Measurements from ENCODE around the gene UBXN1.
A peak's percentile ranks its signal among the peaks of the same experiment; 100 is the strongest.
"Not testable (repeated sequence)": the region's sequence is repeated elsewhere in the genome, so short reads cannot be mapped to it uniquely, and the experiment has no call there.

The UBXN1 gene

GRCh38 chr11:62677156-62677555, 1.7 kb downstream of the UBXN1 start:
- FAIRE-seq (no peak), DNase-seq (ENCODE audit: insufficient read length, low spot score) (no peak)
- TF ChIP-seq POU2F2 (IDR thresholded peaks at IDR 0.05; ENCODE audit: low read depth, low read length) (no peak), POLR2A (IDR thresholded peaks at IDR 0.05; ENCODE audit: low read depth, low read length) (no peak), POLR2AphosphoS5 (IDR thresholded peaks at IDR 0.05; ENCODE audit: low read depth, low read length) (no peak), PAX5 (IDR thresholded peaks at IDR 0.05; ENCODE audit: insufficient read depth, low read length, severe bottlenecking) (no peak), SPI1 (IDR thresholded peaks at IDR 0.05; ENCODE audit: low read depth, low read length) (no peak)

- FAIRE-seq (no peak), DNase-seq (ENCODE audit: insufficient read length, low spot score) (no peak)
- TF ChIP-seq TAF1 (IDR thresholded peaks at IDR 0.05; ENCODE audit: low read depth, low read length) = no peak
- no peak for TF ChIP-seq POLR2AphosphoS5 (IDR thresholded peaks at IDR 0.05; ENCODE audit: low read depth, low read length)
- TF ChIP-seq SPI1 (IDR thresholded peaks at IDR 0.05; ENCODE audit: low read depth, low read length) = no peak
- TF ChIP-seq POU2F2 (IDR thresholded peaks at IDR 0.05; ENCODE audit: low read depth, low read length) = no peak
These were observed 2.2 kb downstream of the UBXN1 start for GRCh38 chr11:62676698-62677097.

- FAIRE-seq; DNase-seq (ENCODE audit: insufficient read length, low spot score): not testable (repeated sequence)
These were observed 3.5 kb downstream of the UBXN1 start for GRCh38 chr11:62675415-62675814.

GRCh38 chr11:62673196-62673525, 5.7 kb downstream of the UBXN1 start:
- TF ChIP-seq SPI1 (IDR thresholded peaks at IDR 0.05; ENCODE audit: low read depth, low read length) (no peak), TAF1 (IDR thresholded peaks at IDR 0.05; ENCODE audit: low read depth, low read length) (no peak), POLR2AphosphoS5 (IDR thresholded peaks at IDR 0.05; ENCODE audit: low read depth, low read length) (no peak), POLR2A (IDR thresholded peaks at IDR 0.05; ENCODE audit: low read depth, low read length) (no peak), PAX5 (IDR thresholded peaks at IDR 0.05; ENCODE audit: insufficient read depth, low read length, severe bottlenecking) (no peak), POU2F2 (IDR thresholded peaks at IDR 0.05; ENCODE audit: low read depth, low read length) (no peak)
- DNase-seq (ENCODE audit: insufficient read length, low spot score) (no peak), FAIRE-seq (no peak)

- peak; percentile 85 for DNase-seq (ENCODE audit: insufficient read length, low spot score)
- FAIRE-seq = peak; percentile 41
- peak; percentile 64 for TF ChIP-seq TAF1 (IDR thresholded peaks at IDR 0.05; ENCODE audit: low read depth, low read length)
- TF ChIP-seq SPI1 (IDR thresholded peaks at IDR 0.05; ENCODE audit: low read depth, low read length) = no peak
- TF ChIP-seq POU2F2 (IDR thresholded peaks at IDR 0.05; ENCODE audit: low read depth, low read length) = peak; percentile 73; the same call in 1 of the 2 replicates
- TF ChIP-seq PAX5 (IDR thresholded peaks at IDR 0.05; ENCODE audit: insufficient read depth, low read length, severe bottlenecking) = no peak
- TF ChIP-seq POLR2AphosphoS5 (IDR thresholded peaks at IDR 0.05; ENCODE audit: low read depth, low read length) = peak; percentile 94
- TF ChIP-seq POLR2A (IDR thresholded peaks at IDR 0.05; ENCODE audit: low read depth, low read length) = peak; percentile 89
These were observed 7.1 kb downstream of the UBXN1 start, which contains the start of the genes LBHD1 and UQCC3 for GRCh38 chr11:62671608-62672389. TSS of gene LBHD1 (minus strand) at chr11:62672267. CDS start at chr11:62670031, 2,236 bp downstream. TSS of gene UQCC3 (plus strand) at chr11:62671673. CDS start at chr11:62671746, 73 bp downstream.

GRCh38 chr11:62671236-62671607, 7.7 kb downstream of the UBXN1 start:
- TF ChIP-seq SPI1 (IDR thresholded peaks at IDR 0.05; ENCODE audit: low read depth, low read length) (no peak), POU2F2 (IDR thresholded peaks at IDR 0.05; ENCODE audit: low read depth, low read length) (no peak), POLR2A (IDR thresholded peaks at IDR 0.05; ENCODE audit: low read depth, low read length) (0 out of 2 replicates have a peak, but pooled peaks have one; percentile 37)
- DNase-seq (ENCODE audit: insufficient read length, low spot score) = no peak
- FAIRE-seq = no peak

GRCh38 chr11:62669420-62670161, 9.3 kb downstream of the UBXN1 start:
- no peak for DNase-seq (ENCODE audit: insufficient read length, low spot score)
- TF ChIP-seq POLR2AphosphoS5 (IDR thresholded peaks at IDR 0.05; ENCODE audit: low read depth, low read length) = no peak
- no peak for TF ChIP-seq POU2F2 (IDR thresholded peaks at IDR 0.05; ENCODE audit: low read depth, low read length)
- TF ChIP-seq POLR2A (IDR thresholded peaks at IDR 0.05; ENCODE audit: low read depth, low read length) = no peak
- TF ChIP-seq PAX5 (IDR thresholded peaks at IDR 0.05; ENCODE audit: insufficient read depth, low read length, severe bottlenecking) = no peak
- no peak for TF ChIP-seq SPI1 (IDR thresholded peaks at IDR 0.05; ENCODE audit: low read depth, low read length)
- TF ChIP-seq TAF1 (IDR thresholded peaks at IDR 0.05; ENCODE audit: low read depth, low read length) = no peak
- FAIRE-seq = no peak

GRCh38 chr11:62667460-62667859, 11.4 kb downstream of the UBXN1 start:
- no peak for TF ChIP-seq PAX5 (IDR thresholded peaks at IDR 0.05; ENCODE audit: insufficient read depth, low read length, severe bottlenecking)
- no peak for FAIRE-seq
- no peak for DNase-seq (ENCODE audit: insufficient read length, low spot score)

- DNase-seq (ENCODE audit: insufficient read length, low spot score) = no peak
- TF ChIP-seq POLR2A (IDR thresholded peaks at IDR 0.05; ENCODE audit: low read depth, low read length) = peak; percentile 20; the same call in 1 of the 2 replicates
- peak; percentile 49; the same call in 1 of the 2 replicates for TF ChIP-seq POLR2AphosphoS5 (IDR thresholded peaks at IDR 0.05; ENCODE audit: low read depth, low read length)
- TF ChIP-seq SPI1 (IDR thresholded peaks at IDR 0.05; ENCODE audit: low read depth, low read length) = no peak
- FAIRE-seq = no peak
These were observed 12.5 kb downstream of the UBXN1 start for GRCh38 chr11:62666259-62666926.
